Smooth muscle cell (in vitro differentiated cells): Measurements from ENCODE around the gene PPP1R13L. TPM values are rescaled to one million over a fixed set of nuclear protein-coding genes. Genes with fewer than 3 reads are reported as not detected.

Experiments
- DNase-seq: peaks from one replicate; lab custom pipeline; 2025; ENCODE audit not compliant: unreplicated experiment; lab: John Stamatoyannopoulos, UW
- H2AFZ ChIP-seq: fragments of 200-600 bp; sonication (generic); 2 replicates; pipeline ENCODE4 v1.6.0; 2016; ENCODE audit warnings: antibody characterized with exemption, low read depth, mild to moderate bottlenecking
- H3F3A ChIP-seq: fragments of 200-600 bp; sonication (generic); 2 replicates; pipeline ENCODE4 v1.6.0; 2017; ENCODE audit warnings: antibody characterized with exemption, low read depth
- H3K27ac ChIP-seq: fragments of 200-600 bp; sonication (generic); 2 replicates; pipeline ENCODE4 v1.5.1; 2016; ENCODE audit warnings: low read depth, mild to moderate bottlenecking
- H3K27me3 ChIP-seq: fragments of 200-600 bp; sonication (generic); 2 replicates; pipeline ENCODE4 v1.6.1; 2016; ENCODE audit warnings: low read depth, mild to moderate bottlenecking
- H3K36me3 ChIP-seq: fragments of 200-600 bp; sonication (generic); 2 replicates; pipeline ENCODE4 v1.5.1; 2016; ENCODE audit warnings: low read depth
- H3K4me1 ChIP-seq: fragments of 200-600 bp; sonication (generic); 2 replicates; pipeline ENCODE4 v1.5.1; 2016; ENCODE audit warnings: low read depth
- H3K4me2 ChIP-seq: fragments of 200-600 bp; sonication (generic); 2 replicates; pipeline ENCODE4 v1.6.0; 2016; ENCODE audit warnings: mild to moderate bottlenecking
- H3K4me3 ChIP-seq: fragments of 200-600 bp; sonication (generic); 2 replicates; pipeline ENCODE4 v1.5.1; 2016; ENCODE audit warnings: mild to moderate bottlenecking
- H3K79me2 ChIP-seq: fragments of 200-600 bp; sonication (generic); 2 replicates; pipeline ENCODE4 v1.6.0; 2016; ENCODE audit warnings: low read depth, mild to moderate bottlenecking
- H3K9ac ChIP-seq: fragments of 200-600 bp; sonication (generic); 2 replicates; pipeline ENCODE4 v1.6.0; 2016; ENCODE audit warnings: low read depth
- H3K9me3 ChIP-seq: fragments of 200-600 bp; sonication (generic); replicated peaks from 2 replicates; pipeline ENCODE4 v1.5.1; 2016; ENCODE audit warnings: low read depth
- H4K20me1 ChIP-seq: fragments of 200-600 bp; sonication (generic); 2 replicates; pipeline ENCODE4 v1.6.0; 2016; ENCODE audit warnings: low read depth
- WGBS: methylation state at CpG from one replicate; pipeline ENCODE4 v1.1.7; 2016; ENCODE audit warnings: low lambda C conversion rate; 5-methylcytosine and 5-hydroxymethylcytosine counted together
- polyA plus RNA-seq: library from polyadenylated mRNA; unstranded; fragments of >200 nt; fragmentation: Nextera tagmentation; extraction: Ambion mirVana; gene quantifications from 2 replicates; pipeline ENCODE4 v1.2.1, GENCODE V29; 2016
- total RNA-seq: library from RNA; depleted of rRNA; stranded (reverse); fragments of >200 nt; gene quantifications from 2 replicates; pipeline ENCODE4 v1.2.3, GENCODE V29; 2014
- TF ChIP-seq, protein P1 (sequence below): fragments of 200-600 bp; sonication (generic); IDR thresholded peaks from 2 replicates; pipeline ENCODE4 v1.5.1; 2017; ENCODE audit warnings: borderline replicate concordance, mild to moderate bottlenecking, antibody characterized with exemption; ENCODE audit not compliant: insufficient read depth, poor library complexity, severe bottlenecking

The PPP1R13L gene
- total and polyA plus RNA-seq, 2 experiments from 2014 or later, result 28.1 to 66.4 TPM

DNA sequence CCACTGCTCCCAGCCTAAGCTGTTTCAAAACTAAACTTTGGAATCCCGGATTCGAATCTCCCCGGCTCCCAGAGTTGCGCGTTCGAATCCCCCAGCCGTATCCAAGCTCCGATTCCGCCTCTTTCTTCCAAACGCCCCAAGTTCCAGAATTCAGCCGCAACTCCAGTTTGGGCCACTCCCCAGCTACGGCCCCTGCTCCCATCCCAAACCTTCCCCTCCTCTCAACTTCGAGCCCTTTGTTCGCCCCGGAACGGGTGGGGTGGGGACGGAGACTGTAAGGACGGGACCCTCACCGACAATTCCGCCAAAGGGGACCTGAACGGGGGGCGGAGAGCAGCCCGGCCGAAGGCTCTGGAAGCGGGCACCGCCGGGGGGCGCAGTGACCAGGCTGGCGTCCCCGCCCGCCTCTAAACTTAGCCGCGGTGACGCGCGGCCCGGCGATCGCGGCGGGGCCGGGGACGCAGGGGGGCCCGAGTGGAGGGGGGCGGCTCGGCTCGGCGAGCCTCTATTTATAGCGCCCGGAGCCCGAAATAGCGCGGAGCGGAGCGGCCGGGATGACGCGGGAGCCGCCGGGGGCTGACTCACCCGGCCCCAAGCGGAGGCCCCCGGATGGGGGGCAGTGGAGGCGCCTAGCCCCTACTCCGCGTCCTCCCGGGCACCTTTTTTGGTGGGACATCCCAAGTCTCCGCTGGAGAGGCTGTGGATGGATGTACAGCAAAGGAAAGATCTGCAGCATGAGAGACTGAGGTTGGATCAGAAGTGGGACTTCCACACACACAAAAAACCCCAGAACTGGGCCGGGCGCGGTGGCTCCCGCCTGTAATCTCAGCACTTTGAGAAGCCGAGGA lies 23.7 kb upstream of the PPP1R13L start:
- Histone ChIP-seq H3K9ac (peak overlapping the region; percentile 77), H4K20me1 (no peaks in the 10 kb centered on the region), H2AFZ (peak overlapping the region; percentile 40), H3K79me2 (no peaks in the 10 kb centered on the region), H3K9me3 (no peaks in the 10 kb centered on the region), H3K27me3 (no peaks in the 10 kb centered on the region), H3F3A (peaks cover 15% of the 10 kb centered on the region), H3K4me2 (peak overlapping the region; percentile 78), H3K4me1 (no peaks in the 10 kb centered on the region), H3K4me3 (peak overlapping the region; percentile 53), H3K36me3 (no peaks in the 10 kb centered on the region), H3K27ac (peak overlapping the region; percentile 79)
- peak; percentile 72 for DNase-seq
- TF ChIP-seq, protein P1, sequence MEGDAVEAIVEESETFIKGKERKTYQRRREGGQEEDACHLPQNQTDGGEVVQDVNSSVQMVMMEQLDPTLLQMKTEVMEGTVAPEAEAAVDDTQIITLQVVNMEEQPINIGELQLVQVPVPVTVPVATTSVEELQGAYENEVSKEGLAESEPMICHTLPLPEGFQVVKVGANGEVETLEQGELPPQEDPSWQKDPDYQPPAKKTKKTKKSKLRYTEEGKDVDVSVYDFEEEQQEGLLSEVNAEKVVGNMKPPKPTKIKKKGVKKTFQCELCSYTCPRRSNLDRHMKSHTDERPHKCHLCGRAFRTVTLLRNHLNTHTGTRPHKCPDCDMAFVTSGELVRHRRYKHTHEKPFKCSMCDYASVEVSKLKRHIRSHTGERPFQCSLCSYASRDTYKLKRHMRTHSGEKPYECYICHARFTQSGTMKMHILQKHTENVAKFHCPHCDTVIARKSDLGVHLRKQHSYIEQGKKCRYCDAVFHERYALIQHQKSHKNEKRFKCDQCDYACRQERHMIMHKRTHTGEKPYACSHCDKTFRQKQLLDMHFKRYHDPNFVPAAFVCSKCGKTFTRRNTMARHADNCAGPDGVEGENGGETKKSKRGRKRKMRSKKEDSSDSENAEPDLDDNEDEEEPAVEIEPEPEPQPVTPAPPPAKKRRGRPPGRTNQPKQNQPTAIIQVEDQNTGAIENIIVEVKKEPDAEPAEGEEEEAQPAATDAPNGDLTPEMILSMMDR, result peak; percentile 46
- 3% methylated on average over 73 of the region's 73 CpGs for WGBS

DNA sequence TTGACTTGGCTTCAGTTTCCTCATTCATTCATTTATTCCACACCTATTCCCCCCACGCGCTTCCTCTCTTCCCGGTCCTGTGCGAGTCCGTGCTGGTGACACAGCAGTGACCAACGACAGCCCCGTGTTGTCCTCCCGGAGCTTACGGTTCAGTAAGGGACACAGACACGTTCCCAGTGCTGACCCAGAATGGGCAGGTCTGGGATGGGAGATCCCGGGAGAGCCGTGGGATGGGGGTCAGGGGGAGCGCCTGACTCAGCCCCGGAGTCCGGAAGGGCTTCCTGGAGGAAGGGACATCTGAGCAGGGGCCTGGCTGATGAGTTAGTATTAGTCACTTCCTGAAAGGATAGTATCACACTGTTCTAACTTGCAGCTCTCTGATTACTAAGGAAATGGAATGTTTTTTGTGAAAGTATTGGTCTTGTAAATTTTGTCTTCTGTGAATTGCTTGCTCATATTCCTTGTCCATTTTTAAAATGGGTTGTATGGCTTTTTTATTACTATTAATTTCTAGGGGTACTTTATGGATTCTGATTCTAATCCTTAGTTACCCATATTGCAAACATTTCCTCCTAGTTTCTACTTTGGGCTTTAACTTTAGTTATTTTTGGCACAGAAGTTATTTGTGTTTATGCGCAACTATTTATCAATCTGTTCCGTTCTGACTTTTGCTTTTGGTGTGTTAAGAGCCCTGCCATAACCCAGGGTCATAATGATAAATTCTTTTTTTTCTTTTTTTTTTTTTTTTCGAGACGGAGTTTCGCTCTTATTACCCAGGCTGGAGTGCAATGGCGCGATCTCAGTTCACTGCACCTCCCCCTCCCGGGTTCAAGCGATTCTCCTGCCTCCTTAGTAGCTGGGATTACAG lies 19.6 kb upstream of the PPP1R13L start:
- 6% methylated on average over 24 of the region's 24 CpGs for WGBS
- Histone ChIP-seq H3K4me2 (peak overlapping the region; percentile 85), H3F3A (peaks cover 14% of the 10 kb centered on the region), H3K27me3 (no peaks in the 10 kb centered on the region), H4K20me1 (no peaks in the 10 kb centered on the region), H3K36me3 (no peaks in the 10 kb centered on the region), H3K27ac (peak overlapping the region; percentile 90), H3K4me1 (peaks cover 5% of the 10 kb centered on the region), H3K79me2 (peaks cover 9% of the 10 kb centered on the region), H3K9ac (peak overlapping the region; percentile 77), H2AFZ (no peak overlapping the region), H3K9me3 (no peaks in the 10 kb centered on the region), H3K4me3 (peak overlapping the region; percentile 58)
- peak; percentile 56 for DNase-seq
- TF ChIP-seq, protein P1, result no peak

DNA sequence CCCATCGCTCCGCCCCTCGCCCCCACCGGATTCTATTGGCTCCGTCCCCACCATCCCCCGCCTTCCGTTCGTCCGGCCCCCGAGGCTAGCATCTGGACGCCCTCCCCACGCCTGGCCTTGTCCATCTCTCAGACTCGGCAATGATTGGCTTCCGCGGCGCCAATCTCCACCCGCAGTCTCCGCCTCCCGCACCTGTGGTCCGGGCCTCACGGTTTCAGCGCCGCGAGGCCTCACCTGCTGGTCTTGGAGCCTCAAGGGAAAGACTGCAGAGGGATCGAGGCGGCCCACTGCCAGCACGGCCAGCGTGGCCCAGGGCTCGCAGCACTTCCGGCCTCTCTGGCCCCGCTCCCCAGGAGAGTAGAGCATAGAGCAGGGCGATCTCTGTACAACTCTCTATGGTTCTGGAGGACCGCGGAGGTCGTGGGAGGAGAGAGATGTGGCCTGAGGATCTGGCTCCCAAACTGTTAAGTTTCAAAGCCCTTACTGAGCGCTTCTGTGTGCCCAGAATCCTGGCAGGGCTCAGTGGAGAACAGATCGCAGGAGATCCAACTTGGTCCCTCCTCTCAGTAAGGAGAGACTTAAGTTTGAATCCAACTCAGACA lies 18.8 kb upstream of the PPP1R13L start, which contains the start of gene ERCC1:
TSS of gene ERCC1 (minus strand) at position 329 of the 602 bp plus-strand sequence. CDS start 543 bp downstream, outside the sequence.
- peak within 1 kb of the TSS; percentile 90 for H3K27ac ChIP-seq
- peaks cover 8% of the 10 kb centered on the region for H3F3A ChIP-seq
- no peaks in the 10 kb centered on the region for H4K20me1 ChIP-seq
- peak within 1 kb of the TSS; percentile 85 for H3K4me2 ChIP-seq
- no peaks in the 10 kb centered on the region for H3K36me3 ChIP-seq
- H2AFZ ChIP-seq, result no peak within 1 kb of the TSS
- H3K79me2 ChIP-seq, result peaks cover 9% of the 10 kb centered on the region
- peaks cover 5% of the 10 kb centered on the region for H3K4me1 ChIP-seq
- no peaks in the 10 kb centered on the region for H3K9me3 ChIP-seq
- peak within 1 kb of the TSS; percentile 58 for H3K4me3 ChIP-seq
- peak within 1 kb of the TSS; percentile 77 for H3K9ac ChIP-seq
- peak; percentile 80 for DNase-seq
- TF ChIP-seq, protein P1, result no peak
- H3K27me3 ChIP-seq, result no peaks in the 10 kb centered on the region
- WGBS, result 2% methylated on average over 37 of the region's 37 CpGs
